ENCODE results near the gene ING3.

The ING3 gene

DNA sequence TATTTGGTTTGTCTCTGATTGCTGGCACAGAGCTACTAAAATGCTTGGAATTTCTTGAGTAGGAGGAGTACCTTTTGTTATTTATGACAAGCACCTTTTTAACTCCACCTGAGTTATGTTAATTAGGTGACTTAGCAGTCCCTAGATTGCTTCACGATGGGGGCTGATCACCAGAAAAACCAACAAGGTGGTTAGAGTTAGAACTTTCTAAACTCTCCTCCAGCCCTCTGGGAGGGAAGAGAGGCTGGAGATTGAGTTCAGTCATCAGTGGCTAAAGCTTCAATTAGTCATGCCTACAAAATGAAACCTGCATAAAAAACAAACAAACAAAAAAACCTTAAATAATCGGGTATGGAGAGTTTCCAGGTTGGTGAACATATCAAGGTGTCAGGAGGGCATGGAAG, 23.6 kb upstream of the ING3 start:
- no peaks in the 10 kb centered on the region for H3K9me3 ChIP-seq (ENCODE audit: control insufficient read depth, insufficient read depth, low read depth, low read length)
- TF ChIP-seq, protein P1, sequence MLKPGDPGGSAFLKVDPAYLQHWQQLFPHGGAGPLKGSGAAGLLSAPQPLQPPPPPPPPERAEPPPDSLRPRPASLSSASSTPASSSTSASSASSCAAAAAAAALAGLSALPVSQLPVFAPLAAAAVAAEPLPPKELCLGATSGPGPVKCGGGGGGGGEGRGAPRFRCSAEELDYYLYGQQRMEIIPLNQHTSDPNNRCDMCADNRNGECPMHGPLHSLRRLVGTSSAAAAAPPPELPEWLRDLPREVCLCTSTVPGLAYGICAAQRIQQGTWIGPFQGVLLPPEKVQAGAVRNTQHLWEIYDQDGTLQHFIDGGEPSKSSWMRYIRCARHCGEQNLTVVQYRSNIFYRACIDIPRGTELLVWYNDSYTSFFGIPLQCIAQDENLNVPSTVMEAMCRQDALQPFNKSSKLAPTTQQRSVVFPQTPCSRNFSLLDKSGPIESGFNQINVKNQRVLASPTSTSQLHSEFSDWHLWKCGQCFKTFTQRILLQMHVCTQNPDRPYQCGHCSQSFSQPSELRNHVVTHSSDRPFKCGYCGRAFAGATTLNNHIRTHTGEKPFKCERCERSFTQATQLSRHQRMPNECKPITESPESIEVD (tag by site-specific recombination; IDR thresholded peaks at IDR 0.05) = peak; percentile 28; the same call in 1 of the 2 replicates
- 0 out of 2 replicates have a peak, but pooled peaks have one; percentile 39 for TF ChIP-seq OSR2 (tag by site-specific recombination; IDR thresholded peaks at IDR 0.05)
- TF ChIP-seq, protein P2, sequence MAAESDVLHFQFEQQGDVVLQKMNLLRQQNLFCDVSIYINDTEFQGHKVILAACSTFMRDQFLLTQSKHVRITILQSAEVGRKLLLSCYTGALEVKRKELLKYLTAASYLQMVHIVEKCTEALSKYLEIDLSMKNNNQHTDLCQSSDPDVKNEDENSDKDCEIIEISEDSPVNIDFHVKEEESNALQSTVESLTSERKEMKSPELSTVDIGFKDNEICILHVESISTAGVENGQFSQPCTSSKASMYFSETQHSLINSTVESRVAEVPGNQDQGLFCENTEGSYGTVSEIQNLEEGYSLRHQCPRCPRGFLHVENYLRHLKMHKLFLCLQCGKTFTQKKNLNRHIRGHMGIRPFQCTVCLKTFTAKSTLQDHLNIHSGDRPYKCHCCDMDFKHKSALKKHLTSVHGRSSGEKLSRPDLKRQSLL (tag by site-specific recombination; IDR thresholded peaks at IDR 0.05) = no peak
- no peak for TF ChIP-seq ZNF596 (tag by site-specific recombination; IDR thresholded peaks at IDR 0.05)
- no peak for TF ChIP-seq ZFP37 (tag by site-specific recombination; IDR thresholded peaks at IDR 0.05)
- TF ChIP-seq ZNF132 (tag by site-specific recombination; IDR thresholded peaks at IDR 0.05; ENCODE audit: borderline replicate concordance) = no peak
- no peak for TF ChIP-seq MYNN (tag by site-specific recombination; IDR thresholded peaks at IDR 0.05; ENCODE audit: borderline replicate concordance)
- TF ChIP-seq, protein P3, sequence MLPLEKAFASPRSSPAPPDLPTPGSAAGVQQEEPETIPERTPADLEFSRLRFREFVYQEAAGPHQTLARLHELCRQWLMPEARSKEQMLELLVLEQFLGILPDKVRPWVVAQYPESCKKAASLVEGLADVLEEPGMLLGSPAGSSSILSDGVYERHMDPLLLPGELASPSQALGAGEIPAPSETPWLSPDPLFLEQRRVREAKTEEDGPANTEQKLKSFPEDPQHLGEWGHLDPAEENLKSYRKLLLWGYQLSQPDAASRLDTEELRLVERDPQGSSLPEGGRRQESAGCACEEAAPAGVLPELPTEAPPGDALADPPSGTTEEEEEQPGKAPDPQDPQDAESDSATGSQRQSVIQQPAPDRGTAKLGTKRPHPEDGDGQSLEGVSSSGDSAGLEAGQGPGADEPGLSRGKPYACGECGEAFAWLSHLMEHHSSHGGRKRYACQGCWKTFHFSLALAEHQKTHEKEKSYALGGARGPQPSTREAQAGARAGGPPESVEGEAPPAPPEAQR (tag by site-specific recombination; IDR thresholded peaks at IDR 0.05) = no peak
- TF ChIP-seq, protein P4, sequence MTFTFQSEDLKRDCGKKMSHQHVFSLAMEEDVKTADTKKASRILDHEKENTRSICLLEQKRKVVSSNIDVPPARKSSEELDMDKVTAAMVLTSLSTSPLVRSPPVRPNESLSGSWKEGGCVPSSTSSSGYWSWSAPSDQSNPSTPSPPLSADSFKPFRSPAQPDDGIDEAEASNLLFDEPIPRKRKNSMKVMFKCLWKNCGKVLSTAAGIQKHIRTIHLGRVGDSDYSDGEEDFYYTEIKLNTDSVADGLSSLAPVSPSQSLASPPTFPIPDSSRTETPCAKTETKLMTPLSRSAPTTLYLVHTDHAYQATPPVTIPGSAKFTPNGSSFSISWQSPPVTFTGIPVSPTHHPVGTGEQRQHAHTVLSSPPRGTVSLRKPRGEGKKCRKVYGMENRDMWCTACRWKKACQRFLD (tag by site-specific recombination; IDR thresholded peaks at IDR 0.05) = no peak
- TF ChIP-seq HOXC10 (CRISPR knock-in tag; IDR thresholded peaks at IDR 0.05) = no peak
- peak; percentile 72; the same call in 1 of the 2 replicates for TF ChIP-seq ZBTB17 (tag by site-specific recombination; IDR thresholded peaks at IDR 0.05)
- no peak overlapping the region for H3K4me3 ChIP-seq (ENCODE audit: low read depth, low read length)
- no peaks in the 10 kb centered on the region for H3K36me3 ChIP-seq (ENCODE audit: control insufficient read depth in 2 of 2, insufficient read depth in 1 of 2, low read length in 2 of 2)
- POLR2A ChIA-PET = no interaction called here
- CTCF ChIA-PET = interaction anchor here (0.5 kb wide), 1 partner anchor 59 kb away, joined by 4 read pairs; no protein-coding TSS in a partner anchor
- H3K27ac ChIP-seq (ENCODE audit: extremely low read depth, low read depth, low read length) = no peak overlapping the region
- H3K4me1 ChIP-seq (ENCODE audit: control insufficient read depth, insufficient read depth, low read length) = no peaks in the 10 kb centered on the region

DNA sequence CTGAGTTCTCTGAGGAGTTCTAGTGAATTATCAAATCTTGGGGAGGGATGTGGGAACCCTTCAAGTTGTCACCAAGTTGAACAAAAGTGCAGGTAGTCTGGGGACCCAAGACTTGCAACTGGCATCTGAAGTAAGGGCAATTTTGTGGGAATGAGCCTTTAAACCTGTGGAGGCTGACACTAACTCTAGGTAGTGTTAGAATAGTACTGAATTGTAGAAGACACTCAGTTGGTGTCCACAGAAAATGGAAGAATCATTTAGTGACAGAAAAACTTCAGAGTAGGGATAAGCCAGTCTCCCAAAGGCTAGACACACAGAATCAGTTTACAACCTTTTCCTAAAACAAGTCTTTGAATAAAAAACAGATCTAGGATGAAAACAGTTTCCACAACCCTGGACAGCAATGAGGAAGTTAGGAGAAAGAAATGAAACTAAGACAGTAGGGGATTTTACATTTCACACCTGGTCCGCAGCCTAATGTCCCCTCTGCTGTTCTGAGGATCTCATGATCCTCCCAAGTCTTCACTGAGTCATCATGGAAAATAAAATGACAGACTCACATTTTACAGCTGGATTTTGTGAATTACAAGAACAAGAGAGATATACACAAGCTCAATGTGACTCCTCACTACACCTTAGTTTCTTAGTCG, 23.0 kb upstream of the ING3 start:
- TF ChIP-seq HOXC10 (CRISPR knock-in tag; IDR thresholded peaks at IDR 0.05) (no peak), ZNF214 (tag by site-specific recombination; IDR thresholded peaks at IDR 0.05; ENCODE audit: borderline replicate concordance) (no peak), ZNF623 (tag by site-specific recombination; IDR thresholded peaks at IDR 0.05) (no peak)
- Histone ChIP-seq H3K9me3 (ENCODE audit: control insufficient read depth, insufficient read depth, low read depth, low read length) (no peaks in the 10 kb centered on the region), H3K36me3 (ENCODE audit: control insufficient read depth in 2 of 2, insufficient read depth in 1 of 2, low read length in 2 of 2) (no peaks in the 10 kb centered on the region), H3K27ac (ENCODE audit: extremely low read depth, low read depth, low read length) (no peak overlapping the region), H3K4me3 (ENCODE audit: low read depth, low read length) (no peak overlapping the region), H3K4me1 (ENCODE audit: control insufficient read depth, insufficient read depth, low read length) (no peaks in the 10 kb centered on the region)
- ChIA-PET POLR2A (no interaction called here), CTCF (interaction anchor here (0.5 to 1.7 kb wide), 3 partner anchors 59 to 135 kb away, joined by 4 to 8 read pairs (median 8); no protein-coding TSS in a partner anchor)

- Histone ChIP-seq H3K27ac (ENCODE audit: extremely low read depth, low read depth, low read length) (no peak overlapping the region), H3K4me1 (ENCODE audit: control insufficient read depth, insufficient read depth, low read length) (no peaks in the 10 kb centered on the region), H3K36me3 (ENCODE audit: control insufficient read depth in 2 of 2, insufficient read depth in 1 of 2, low read length in 2 of 2) (no peaks in the 10 kb centered on the region), H3K4me3 (ENCODE audit: low read depth, low read length) (no peak overlapping the region), H3K9me3 (ENCODE audit: control insufficient read depth, insufficient read depth, low read depth, low read length) (no peaks in the 10 kb centered on the region)
- POLR2A ChIA-PET = no interaction called here
- CTCF ChIA-PET = interaction anchor here (0.6 to 0.9 kb wide), 3 partner anchors 8 to 1028 kb away, joined by 3 to 6 read pairs (median 3); no protein-coding TSS in a partner anchor
- TF ChIP-seq ZNF335 (tag by site-specific recombination; conservative IDR thresholded peaks at IDR 0.05) = no peak
- TF ChIP-seq, protein P1 (tag by site-specific recombination; IDR thresholded peaks at IDR 0.05) = 0 out of 2 replicates have a peak, but pooled peaks have one; percentile 6
Observed at GRCh38 chr7:120931243-120931642, 19.3 kb upstream of the ING3 start.
